GM12873 (cell line): ENCODE measurements around the gene CELA1.

Experiments used
- TF ChIP-seq, protein P1 (sequence below): IDR thresholded peaks from 2 replicates; pipeline ENCODE4 v1.5.1; 2012; ENCODE audit warnings: low read depth, mild to moderate bottlenecking, moderate library complexity, low read length, control low read depth; ENCODE audit not compliant: insufficient read depth; ENCODE audit errors: missing control alignments

CELA1 gene

DNA sequence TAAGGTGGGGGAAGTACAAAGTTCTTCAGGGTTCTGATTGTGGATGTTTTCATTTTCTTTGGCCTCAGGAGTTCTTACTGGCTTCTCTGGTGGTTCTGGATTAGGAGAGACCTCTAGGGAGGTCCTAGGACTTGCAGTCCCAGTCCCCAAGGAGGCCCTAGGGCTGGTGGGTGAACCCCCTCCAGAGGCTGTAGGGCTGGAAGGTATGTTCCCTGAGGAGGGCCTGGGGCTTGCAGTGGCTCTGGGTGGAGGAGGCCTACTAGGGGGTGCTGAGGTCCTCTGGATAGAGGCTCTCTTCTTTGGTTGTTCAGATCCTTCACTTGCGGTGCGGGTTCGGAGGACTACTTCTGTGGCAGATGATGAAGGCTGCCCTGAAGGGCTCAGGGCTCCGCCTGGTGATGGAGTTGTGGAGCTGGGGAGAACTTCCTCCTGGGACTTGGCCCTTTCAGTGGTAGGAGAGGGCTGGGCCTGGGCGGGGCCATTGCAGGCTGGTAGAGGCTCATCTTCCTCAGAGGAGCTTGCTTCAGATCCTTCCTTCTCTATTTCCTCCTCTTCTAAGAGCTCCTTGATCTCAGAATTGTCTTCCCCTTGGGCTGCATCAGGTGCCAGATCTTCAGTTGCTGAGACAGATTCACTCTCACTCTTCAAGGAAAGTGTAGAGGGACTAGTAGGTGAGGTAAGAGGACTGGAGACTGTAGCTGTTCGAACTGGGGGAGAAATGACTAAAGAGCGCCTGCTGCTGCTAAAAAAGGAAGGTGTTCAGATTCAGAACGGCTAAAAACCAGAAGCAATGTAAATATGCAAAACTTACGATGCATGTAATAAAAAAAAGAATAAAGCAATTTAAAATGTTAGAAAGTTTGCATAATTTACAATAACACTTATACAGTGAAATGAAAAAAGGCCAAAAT lies 54.6 kb downstream of the CELA1 start:
- TF ChIP-seq, protein P1, sequence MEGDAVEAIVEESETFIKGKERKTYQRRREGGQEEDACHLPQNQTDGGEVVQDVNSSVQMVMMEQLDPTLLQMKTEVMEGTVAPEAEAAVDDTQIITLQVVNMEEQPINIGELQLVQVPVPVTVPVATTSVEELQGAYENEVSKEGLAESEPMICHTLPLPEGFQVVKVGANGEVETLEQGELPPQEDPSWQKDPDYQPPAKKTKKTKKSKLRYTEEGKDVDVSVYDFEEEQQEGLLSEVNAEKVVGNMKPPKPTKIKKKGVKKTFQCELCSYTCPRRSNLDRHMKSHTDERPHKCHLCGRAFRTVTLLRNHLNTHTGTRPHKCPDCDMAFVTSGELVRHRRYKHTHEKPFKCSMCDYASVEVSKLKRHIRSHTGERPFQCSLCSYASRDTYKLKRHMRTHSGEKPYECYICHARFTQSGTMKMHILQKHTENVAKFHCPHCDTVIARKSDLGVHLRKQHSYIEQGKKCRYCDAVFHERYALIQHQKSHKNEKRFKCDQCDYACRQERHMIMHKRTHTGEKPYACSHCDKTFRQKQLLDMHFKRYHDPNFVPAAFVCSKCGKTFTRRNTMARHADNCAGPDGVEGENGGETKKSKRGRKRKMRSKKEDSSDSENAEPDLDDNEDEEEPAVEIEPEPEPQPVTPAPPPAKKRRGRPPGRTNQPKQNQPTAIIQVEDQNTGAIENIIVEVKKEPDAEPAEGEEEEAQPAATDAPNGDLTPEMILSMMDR, result peak; percentile 41

- TF ChIP-seq, protein P1, result no peak
Measured at GRCh38 chr12:51285843-51286242, 60.6 kb downstream of the CELA1 start.

- TF ChIP-seq, protein P1, result no peak
Measured at GRCh38 chr12:51281202-51281924, 65.1 kb downstream of the CELA1 start.
